Bronchial epithelial cell (primary cell): ENCODE data around the gene FRMD4A. TPM values are rescaled to one million over a fixed set of nuclear protein-coding genes. Genes with fewer than 3 reads are reported as not detected.

ENCODE experiments used
- DNase-seq: peaks from one replicate; pipeline ENCODE4 v3.0.0-alpha.2; 2010; ENCODE audit warnings: low read depth
- FAIRE-seq: peaks from 2 replicates; lab custom pipeline; 2011; peaks lifted over from hg19 to GRCh38; lab: Jason Lieb, UNC
- H3K27me3 ChIP-seq: 2 replicates; pipeline ENCODE4 v1.5.1; 2011; ENCODE audit warnings: low read length; ENCODE audit not compliant: control insufficient read depth, insufficient read depth
- H3K36me3 ChIP-seq: 2 replicates; pipeline ENCODE4 v1.5.1; 2011; ENCODE audit warnings: low read length; ENCODE audit not compliant: control insufficient read depth, insufficient read depth
- H3K4me3 ChIP-seq: 2 replicates; pipeline ENCODE4 v1.5.1; 2011; ENCODE audit warnings: mild to moderate bottlenecking, low read depth, low read length, control low read depth
- total RNA-seq: library from RNA; depleted of rRNA; stranded (reverse); fragments of >200 nt; gene quantifications from 2 replicates; pipeline ENCODE4 v1.2.1, GENCODE V29; 2014
- TF ChIP-seq, protein P1 (sequence below): IDR thresholded peaks from 2 replicates; pipeline ENCODE4 v1.5.1; 2011; ENCODE audit warnings: mild to moderate bottlenecking, moderate library complexity, low read length, control low read depth, inconsistent platforms; ENCODE audit not compliant: insufficient read depth, severe bottlenecking

Gene FRMD4A
- total RNA-seq, 1 donor from 2014 or later = 3.2 TPM

DNA sequence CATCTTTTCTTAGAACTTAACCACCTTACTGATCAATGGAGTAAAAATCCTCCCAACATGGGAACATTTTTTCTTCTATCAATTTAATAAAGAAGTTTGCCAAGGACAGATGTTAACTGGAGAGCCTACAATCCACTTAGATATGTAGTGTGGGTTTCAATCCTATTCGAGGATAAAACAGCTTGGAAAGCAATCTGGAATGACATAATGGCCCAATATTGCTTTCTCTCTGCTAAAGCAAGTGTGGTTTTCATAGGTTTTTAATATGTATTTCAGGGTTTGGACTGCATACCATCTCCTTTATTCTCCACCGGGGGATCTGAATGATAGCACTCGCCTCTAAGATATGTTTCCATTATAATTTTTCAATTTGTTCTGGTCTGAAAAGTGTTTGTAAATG, 594.2 kb downstream of the FRMD4A start:
- FAIRE-seq (no peak), DNase-seq (no peak)
- TF ChIP-seq, protein P1, sequence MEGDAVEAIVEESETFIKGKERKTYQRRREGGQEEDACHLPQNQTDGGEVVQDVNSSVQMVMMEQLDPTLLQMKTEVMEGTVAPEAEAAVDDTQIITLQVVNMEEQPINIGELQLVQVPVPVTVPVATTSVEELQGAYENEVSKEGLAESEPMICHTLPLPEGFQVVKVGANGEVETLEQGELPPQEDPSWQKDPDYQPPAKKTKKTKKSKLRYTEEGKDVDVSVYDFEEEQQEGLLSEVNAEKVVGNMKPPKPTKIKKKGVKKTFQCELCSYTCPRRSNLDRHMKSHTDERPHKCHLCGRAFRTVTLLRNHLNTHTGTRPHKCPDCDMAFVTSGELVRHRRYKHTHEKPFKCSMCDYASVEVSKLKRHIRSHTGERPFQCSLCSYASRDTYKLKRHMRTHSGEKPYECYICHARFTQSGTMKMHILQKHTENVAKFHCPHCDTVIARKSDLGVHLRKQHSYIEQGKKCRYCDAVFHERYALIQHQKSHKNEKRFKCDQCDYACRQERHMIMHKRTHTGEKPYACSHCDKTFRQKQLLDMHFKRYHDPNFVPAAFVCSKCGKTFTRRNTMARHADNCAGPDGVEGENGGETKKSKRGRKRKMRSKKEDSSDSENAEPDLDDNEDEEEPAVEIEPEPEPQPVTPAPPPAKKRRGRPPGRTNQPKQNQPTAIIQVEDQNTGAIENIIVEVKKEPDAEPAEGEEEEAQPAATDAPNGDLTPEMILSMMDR = no peak
- Histone ChIP-seq H3K27me3 (no peaks in the 10 kb centered on the region), H3K4me3 (no peak overlapping the region), H3K36me3 (no peaks in the 10 kb centered on the region)

DNA sequence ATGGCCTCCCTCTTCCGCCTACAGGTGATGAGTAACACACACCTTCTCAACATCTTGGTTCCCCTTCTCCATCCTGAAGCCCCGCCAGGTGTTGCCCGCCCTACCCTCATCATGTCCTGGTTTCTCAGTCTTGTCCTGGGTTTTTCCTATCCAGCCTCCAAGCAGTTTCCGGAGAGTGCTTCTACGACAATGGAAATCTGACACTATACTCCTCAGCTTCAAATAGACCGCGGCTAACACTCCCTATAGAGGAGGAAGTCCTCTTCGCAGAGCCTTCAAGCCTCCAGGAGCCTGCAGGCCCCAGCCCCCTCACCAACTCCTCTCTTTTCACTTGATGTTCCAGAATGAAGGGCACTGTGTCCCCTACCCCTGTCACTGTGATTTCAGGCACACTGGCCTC, 596.6 kb downstream of the FRMD4A start:
- FAIRE-seq (no peak), DNase-seq (no peak)

DNA sequence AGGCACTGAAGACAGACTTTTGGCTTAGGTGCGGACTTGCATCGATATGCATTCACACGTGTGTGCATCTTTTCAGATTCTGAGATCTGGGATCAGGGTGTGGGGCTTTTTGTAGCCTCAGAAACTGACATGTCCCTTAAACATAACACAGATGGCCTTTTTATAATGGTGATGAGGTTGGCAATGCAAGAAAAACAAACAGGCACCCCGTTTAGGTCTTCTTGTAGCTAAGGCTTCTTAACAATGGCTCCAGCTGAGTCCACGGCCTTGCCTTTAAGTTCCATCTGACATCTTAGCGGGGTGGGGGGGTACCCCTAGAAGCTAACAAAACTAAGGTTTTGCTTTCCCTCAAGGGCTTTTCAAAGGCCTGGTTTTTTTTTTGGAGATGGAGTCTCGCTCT, 597.7 kb downstream of the FRMD4A start:
- Histone ChIP-seq H3K4me3 (no peak overlapping the region), H3K27me3 (no peaks in the 10 kb centered on the region), H3K36me3 (no peaks in the 10 kb centered on the region)
- FAIRE-seq (no peak), DNase-seq (no peak)
- TF ChIP-seq, protein P1 = no peak

More for the DNA sequence above, 596.6 kb downstream of the FRMD4A start:
- H3K27me3 ChIP-seq = no peaks in the 10 kb centered on the region
- TF ChIP-seq, protein P1 = no peak
- no peaks in the 10 kb centered on the region for H3K36me3 ChIP-seq
- no peak overlapping the region for H3K4me3 ChIP-seq

DNA sequence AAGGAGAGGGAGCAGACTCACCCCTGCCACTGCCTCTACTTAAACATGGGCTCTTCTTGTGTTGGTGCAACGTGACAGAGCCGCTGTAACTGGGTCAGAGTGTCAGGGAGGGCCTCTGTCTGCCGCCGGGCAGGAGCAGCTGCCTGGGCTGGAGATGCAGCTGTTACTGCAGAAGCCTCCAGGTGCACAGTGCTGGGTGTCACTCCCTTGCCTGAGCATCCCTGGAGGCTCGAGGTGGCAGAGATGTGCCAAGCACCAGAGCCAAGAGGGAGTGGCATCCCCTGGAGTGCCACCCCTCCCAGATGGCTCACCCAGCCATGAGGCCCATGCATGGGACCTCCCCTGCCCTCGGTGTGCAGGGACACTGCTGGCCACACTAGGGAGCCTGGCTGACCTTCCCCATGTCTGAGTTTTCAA, 598.3 kb downstream of the FRMD4A start:
- FAIRE-seq (no peak), DNase-seq (no peak)
- H3K27me3 ChIP-seq = no peaks in the 10 kb centered on the region
- TF ChIP-seq, protein P1 = no peak
- H3K36me3 ChIP-seq = no peaks in the 10 kb centered on the region
- no peak overlapping the region for H3K4me3 ChIP-seq

DNA sequence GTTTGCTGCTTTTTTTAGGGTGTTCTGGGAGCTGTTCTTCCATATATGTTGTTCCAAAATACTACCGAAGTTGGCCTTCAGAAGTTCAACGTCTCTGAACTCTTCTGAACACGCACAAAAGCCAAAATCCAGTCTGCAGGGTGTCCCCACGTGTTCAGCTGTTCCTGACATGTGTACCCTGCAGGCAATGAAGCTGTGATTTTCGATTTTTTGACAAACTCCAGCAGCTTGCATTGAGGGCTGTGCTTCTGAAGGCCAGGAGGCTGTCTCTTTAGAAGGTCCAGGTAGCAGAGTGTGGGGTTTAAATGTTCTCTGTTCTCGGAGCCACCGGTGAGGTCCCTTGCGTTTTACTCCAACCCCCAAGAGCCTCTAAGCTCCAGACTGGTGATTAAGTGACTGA, 598.9 kb downstream of the FRMD4A start:
- no peak for DNase-seq
- no peaks in the 10 kb centered on the region for H3K36me3 ChIP-seq
- TF ChIP-seq, protein P1 = no peak
- H3K27me3 ChIP-seq = no peaks in the 10 kb centered on the region
- no peak overlapping the region for H3K4me3 ChIP-seq
- FAIRE-seq = no peak

DNA sequence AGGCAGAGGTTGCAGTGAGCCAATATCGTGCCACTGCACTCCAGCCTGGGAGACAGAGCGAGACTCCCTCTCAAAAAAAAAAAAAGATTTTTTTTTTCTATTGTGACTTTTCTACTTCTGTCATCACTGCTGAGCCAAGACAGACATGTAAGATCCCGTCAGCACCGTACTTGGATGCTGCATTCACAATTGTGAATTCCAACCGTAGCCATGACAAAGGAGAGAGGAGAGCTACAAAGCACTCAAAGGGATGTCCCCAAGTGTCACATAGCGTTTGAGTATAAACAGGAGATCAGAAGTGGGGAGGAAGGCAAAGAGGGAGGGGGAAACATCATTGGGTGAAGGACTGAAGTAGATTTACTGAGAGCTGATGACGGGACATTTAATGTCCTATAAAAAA, 599.8 kb downstream of the FRMD4A start:
- DNase-seq (no peak), FAIRE-seq (no peak)
- TF ChIP-seq, protein P1 = no peak
- no peaks in the 10 kb centered on the region for H3K27me3 ChIP-seq
- H3K4me3 ChIP-seq = no peak overlapping the region
- no peaks in the 10 kb centered on the region for H3K36me3 ChIP-seq
